ENCODE results near the gene THY1. TPM values are rescaled to one million over a fixed set of nuclear protein-coding genes. Genes with fewer than 3 reads are reported as not detected.

Gene THY1
- total and polyA plus RNA-seq, 2 of the 8 experiments (the other 6 are each of a cell fraction or from before 2014, with no cell fraction given) = 286 to 2,479 TPM

DNA sequence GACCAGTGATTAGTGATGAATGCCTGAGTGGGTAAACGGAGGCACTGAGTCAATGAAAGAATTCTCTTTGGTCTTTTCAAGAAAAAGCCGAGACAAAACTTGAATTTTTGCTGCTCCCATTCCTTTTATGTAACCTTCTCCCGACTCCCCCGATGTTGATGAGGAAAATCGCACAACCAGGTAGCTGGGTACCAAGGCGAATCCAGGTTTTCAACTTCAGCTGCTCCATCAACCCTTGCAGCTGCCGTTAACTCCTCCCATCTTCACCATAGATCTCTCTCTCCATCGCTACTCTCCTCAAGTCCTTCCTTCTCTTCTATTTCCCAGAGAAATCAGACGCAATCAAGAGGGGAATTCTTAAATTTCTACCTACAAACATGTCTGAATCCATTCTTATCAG is 40.9 kb downstream of the THY1 start:
- H3K4ac ChIP-seq (replicated peaks; ENCODE audit: insufficient read length, low read depth, low read length) = no peak overlapping the region
- H3K27me3 ChIP-seq (replicated peaks in 1 of 4; ENCODE audit: control insufficient read depth in 3 of 4, extremely low read depth in 1 of 4, insufficient read depth in 3 of 4, low read length in 3 of 4) = peaks cover 0 to 12% (median 9%) of the 10 kb centered on the region in 4 experiments; a peak in 6 of 7 replicates
- CTCF ChIA-PET (ENCODE audit: partially characterized antibody) = interaction anchor here (0.6 to 26.3 kb wide), 18 partner anchors 8 to 357 kb away, joined by 3 to 474 read pairs (median 10); partner anchors contain the start of genes C1QTNF5 and MFRP
- H3K23ac ChIP-seq (ENCODE audit: insufficient read length) = no peak overlapping the region
- no peak overlapping the region for H2BK120ac ChIP-seq (replicated peaks; ENCODE audit: low read depth, low read length)
- 21% methylated on average over 9 of the region's 9 CpGs; no CpG with 5 or more reads in 1 of the 2 experiments for WGBS, 2 experiments (ENCODE audit: extremely low coverage in 1 of 2, insufficient coverage in 1 of 2, insufficient read length in 1 of 2, insufficient replicate concordance in 2 of 2, low coverage in 1 of 2, low lambda C conversion rate in 2 of 2, missing lambda C conversion rate in 1 of 2)
- no peak for TF ChIP-seq TAF1 (IDR thresholded peaks at IDR 0.05; ENCODE audit: low read depth, low read length)
- TF ChIP-seq SAP30 (IDR thresholded peaks at IDR 0.05; ENCODE audit: insufficient read depth, insufficient replicate concordance, low read length) = peak; percentile 9
- H3K27ac ChIP-seq (ENCODE audit: low read depth, low read length) = peak overlapping the region; percentile 53; the same call in 1 of the 2 replicates
- H2BK15ac ChIP-seq (ENCODE audit: low read length) = no peak overlapping the region
- no peaks in the 10 kb centered on the region for H3K9me3 ChIP-seq (ENCODE audit: insufficient read depth in 2 of 2, low read depth in 1 of 2, low read length in 1 of 2)
- no peak overlapping the region for H2BK12ac ChIP-seq (ENCODE audit: low read depth, low read length)
- DNase-seq (ENCODE audit: low read depth in 1 of 2, low spot score in 2 of 2) = no peak
- H4K8ac ChIP-seq (ENCODE audit: extremely low read depth, insufficient read depth, low read length) = no peak overlapping the region
- H3K4me3 ChIP-seq (ENCODE audit: extremely low read depth in 1 of 4, insufficient read depth in 2 of 4, low read depth in 3 of 4, low read length in 4 of 4) = peak overlapping the region; percentile 62 to 81 (median 66); a peak in 7 of 8 replicates
- H3K4me1 ChIP-seq (replicated peaks in 1 of 4; ENCODE audit: control insufficient read depth in 3 of 4, insufficient read depth in 4 of 4, low read length in 3 of 4) = peaks cover 9 to 31% (median 27%) of the 10 kb centered on the region in 4 experiments
- peak overlapping the region; percentile 88 to 97 for H3K4me2 ChIP-seq (ENCODE audit: insufficient read depth in 1 of 2, low read depth in 2 of 2, low read length in 2 of 2)
- H4K5ac ChIP-seq (ENCODE audit: insufficient read length, low read depth, low read length) = no peak overlapping the region
- peaks cover 21% of the 10 kb centered on the region for H3K23me2 ChIP-seq (ENCODE audit: low read depth, low read length)
- H3K36me3 ChIP-seq (ENCODE audit: control insufficient read depth in 2 of 4, insufficient read depth in 4 of 4, low read length in 3 of 4) = no peaks in the 10 kb centered on the region
- POLR2A ChIA-PET (ENCODE audit: partially characterized antibody) = interaction anchor here (0.7 to 2.9 kb wide), 5 partner anchors 8 to 89 kb away, joined by 3 to 12 read pairs (median 3); partner anchors contain the start of gene THY1
- H2BK5ac ChIP-seq (ENCODE audit: low read depth, low read length) = no peak overlapping the region
- no peak overlapping the region for H2BK20ac ChIP-seq (ENCODE audit: low read length)
- H3K9ac ChIP-seq (replicated peaks in 1 of 4; ENCODE audit: extremely low read depth in 1 of 4, low read depth in 3 of 4, low read length in 3 of 4) = peak overlapping the region in 3 of 4 experiments; percentile 17 to 76 (median 74); a peak in 4 of 7 replicates
- H3K14ac ChIP-seq (ENCODE audit: insufficient read length) = no peak overlapping the region
- no peak overlapping the region for H3K18ac ChIP-seq (ENCODE audit: extremely low read depth, low read length)
- no peaks in the 10 kb centered on the region for H3K79me1 ChIP-seq (ENCODE audit: low read depth, low read length)
- H3K79me2 ChIP-seq (ENCODE audit: control insufficient read depth in 1 of 2, insufficient read depth in 2 of 2, low read length in 2 of 2) = no peaks in the 10 kb centered on the region
- H4K91ac ChIP-seq (replicated peaks; ENCODE audit: insufficient read length, low read length) = no peak overlapping the region
- peak overlapping the region; percentile 83; the same call in 1 of the 2 replicates for H2AFZ ChIP-seq (ENCODE audit: low read length)
- no peak for FAIRE-seq
- H3K56ac ChIP-seq (replicated peaks; ENCODE audit: insufficient read length, low read depth, low read length) = no peak overlapping the region
- no peak overlapping the region for H2AK5ac ChIP-seq (ENCODE audit: low read depth, low read length)
- H4K20me1 ChIP-seq (replicated peaks in 1 of 2; ENCODE audit: control insufficient read depth in 1 of 2, insufficient read depth in 2 of 2, low read length in 2 of 2) = no peaks in the 10 kb centered on the region
